ENCODE results near the gene GATA3. TPM values are rescaled to one million over a fixed set of nuclear protein-coding genes. Genes with fewer than 3 reads are reported as not detected.
A peak's percentile ranks its signal among the peaks of the same experiment; 100 is the strongest.

Gene GATA3
- total RNA-seq, 1 experiment from 2014 or later, result 5.9 TPM

GRCh38 chr10:8045726-8046494 lies 8.6 kb upstream of the GATA3 start:
- Histone ChIP-seq H3K4me1 (ENCODE audit: control insufficient read depth, insufficient read depth, low read length) (no peaks in the 10 kb centered on the region), H3K27me3 (ENCODE audit: control insufficient read depth, insufficient read depth, low read length) (no peaks in the 10 kb centered on the region; the same call in 1 of the 2 replicates), H3K9me3 (ENCODE audit: control insufficient read depth, insufficient read depth, low read depth, low read length) (no peaks in the 10 kb centered on the region), H3K36me3 (ENCODE audit: control insufficient read depth, insufficient read depth, low read length) (no peaks in the 10 kb centered on the region), H3K4me3 (ENCODE audit: low read depth in 2 of 2, low read length in 2 of 2) (peak overlapping the region; percentile 49 to 50), H3K27ac (ENCODE audit: low read length) (peak overlapping the region; percentile 29; the same call in 1 of the 2 replicates)
- intact Hi-C loops (cut with micrococcal nuclease; ENCODE audit: unreplicated experiment) (no loop called here), in situ Hi-C loops (cut with HindIII; ENCODE audit: low pct_unique_long_range_greater_than_20kb, low sequenced_read_pairs) (no loop called here)
- no peak for DNase-seq (ENCODE audit: low read depth, low spot score)
- POLR2A ChIA-PET, result no interaction called here
- no peak for ATAC-seq
- CTCF ChIA-PET, result no interaction called here
- no peak for TF ChIP-seq TCF7L2 (IDR thresholded peaks at IDR 0.05; ENCODE audit: low read depth, low read length)
- no peak for TF ChIP-seq CTCF (IDR thresholded peaks at IDR 0.05)
- TF ChIP-seq SIN3A (IDR thresholded peaks at IDR 0.05; ENCODE audit: borderline replicate concordance, insufficient read depth, low read depth, low read length), result no peak
- no peak for TF ChIP-seq POLR2AphosphoS5 (IDR thresholded peaks at IDR 0.05; ENCODE audit: low read depth, low read length)
- TF ChIP-seq REST (IDR thresholded peaks at IDR 0.05; ENCODE audit: insufficient read depth in 1 of 2, low read depth in 2 of 2, low read length in 1 of 2), result no peak
- BruUV-seq (replicated peaks), result no TSS peak

DNA sequence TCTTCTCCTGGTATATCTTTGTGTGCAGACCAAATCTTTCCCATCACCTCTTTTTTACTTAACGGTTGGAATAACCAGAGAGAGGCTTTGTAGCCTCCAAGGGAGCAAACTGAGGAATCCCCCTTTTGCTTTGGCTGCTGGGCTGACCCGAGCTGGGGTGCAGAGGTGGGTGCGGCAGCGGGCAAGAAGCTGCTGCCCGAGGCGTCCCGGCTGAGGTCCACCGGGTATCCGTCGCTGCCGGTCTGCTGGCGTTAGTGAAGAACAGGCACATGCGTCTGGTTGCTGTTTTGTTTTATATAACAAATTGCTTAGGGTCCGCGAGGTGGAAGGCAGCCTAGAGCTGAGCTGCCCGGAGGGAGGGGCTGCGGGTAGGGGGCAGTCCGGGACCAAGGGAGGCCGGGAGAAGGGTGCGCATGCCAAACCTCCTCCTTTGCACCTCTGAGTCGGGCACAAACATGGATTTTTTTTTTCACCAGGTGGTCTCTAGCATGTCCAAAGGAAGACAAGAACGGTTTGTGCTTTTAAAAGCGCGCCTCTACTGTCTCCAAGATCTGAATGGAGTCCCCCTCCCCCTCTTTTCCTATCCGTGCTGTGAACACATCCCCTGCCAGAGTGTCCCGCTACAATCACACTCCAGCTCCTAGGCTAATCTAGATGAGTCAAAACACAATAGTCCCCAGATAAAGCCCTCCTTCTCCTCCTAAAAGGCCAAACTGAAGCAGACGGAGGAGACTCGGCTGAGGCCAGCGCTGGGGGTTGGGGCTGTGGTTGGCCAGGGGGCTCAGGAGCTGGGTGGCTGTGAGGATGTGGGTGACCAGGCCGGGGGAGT lies 6.8 kb upstream of the GATA3 start:
- TF ChIP-seq CTCF (IDR thresholded peaks at IDR 0.05) (no peak), SIN3A (IDR thresholded peaks at IDR 0.05; ENCODE audit: borderline replicate concordance, insufficient read depth, low read depth, low read length) (no peak), REST (IDR thresholded peaks at IDR 0.05; ENCODE audit: insufficient read depth in 1 of 2, low read depth in 2 of 2, low read length in 1 of 2) (no peak), POLR2AphosphoS5 (IDR thresholded peaks at IDR 0.05; ENCODE audit: low read depth, low read length) (no peak), TCF7L2 (IDR thresholded peaks at IDR 0.05; ENCODE audit: low read depth, low read length) (no peak)
- no peaks in the 10 kb centered on the region for H3K4me1 ChIP-seq (ENCODE audit: control insufficient read depth, insufficient read depth, low read length)
- in situ Hi-C loops (cut with HindIII; ENCODE audit: low pct_unique_long_range_greater_than_20kb, low sequenced_read_pairs) (no loop called here), intact Hi-C loops (cut with micrococcal nuclease; ENCODE audit: unreplicated experiment) (no loop called here)
- H3K36me3 ChIP-seq (ENCODE audit: control insufficient read depth, insufficient read depth, low read length), result no peaks in the 10 kb centered on the region
- no peak overlapping the region; a peak in 1 of 4 replicates for H3K4me3 ChIP-seq (ENCODE audit: low read depth in 2 of 2, low read length in 2 of 2)
- H3K27me3 ChIP-seq (ENCODE audit: control insufficient read depth, insufficient read depth, low read length), result no peaks in the 10 kb centered on the region
- ChIA-PET CTCF (no interaction called here), POLR2A (no interaction called here)
- no peaks in the 10 kb centered on the region for H3K9me3 ChIP-seq (ENCODE audit: control insufficient read depth, insufficient read depth, low read depth, low read length)
- no TSS peak for BruUV-seq (replicated peaks)
- no peak overlapping the region for H3K27ac ChIP-seq (ENCODE audit: low read length)
- ATAC-seq, result no peak
- DNase-seq (ENCODE audit: low read depth, low spot score), result no peak
